Ectodermal cell (in vitro differentiated cells): ENCODE results near the gene AMIGO2.
"Not testable (repeated sequence)": the region's sequence is repeated elsewhere in the genome, so short reads cannot be mapped to it uniquely, and the experiment has no call there.

Experiments used
- H3K27ac ChIP-seq: 2 replicates; pipeline ENCODE4 v1.7.0; 2013; ENCODE audit warnings: mild to moderate bottlenecking, low read depth, low read length; ENCODE audit not compliant: insufficient read depth, poor library complexity, severe bottlenecking
- H3K27me3 ChIP-seq: 2 replicates; pipeline ENCODE4 v1.7.0; 2013; ENCODE audit warnings: mild to moderate bottlenecking, low read length; ENCODE audit not compliant: insufficient read depth, control insufficient read depth, poor library complexity, severe bottlenecking
- H3K36me3 ChIP-seq: one replicate; pipeline ENCODE4 v1.7.0; 2013; ENCODE audit warnings: low read length; ENCODE audit not compliant: control insufficient read depth, insufficient read depth
- H3K4me1 ChIP-seq: one replicate; pipeline ENCODE4 v1.7.0; 2013; ENCODE audit warnings: low read length; ENCODE audit not compliant: control insufficient read depth, insufficient read depth
- H3K4me3 ChIP-seq: 2 replicates; pipeline ENCODE4 v1.7.0; 2013; ENCODE audit warnings: low read depth, low read length, control low read depth; ENCODE audit not compliant: insufficient read depth
- H3K9me3 ChIP-seq: 2 replicates; pipeline ENCODE4 v1.7.0; 2013; ENCODE audit warnings: mild to moderate bottlenecking, low read length, moderate library complexity; ENCODE audit not compliant: control insufficient read depth
- WGBS, 2 experiments: methylation state at CpG; one replicate each; pipeline ENCODE4 v1.1.7; 2013; ENCODE audit warnings: missing lambda C conversion rate in 2 of 2; 5-methylcytosine and 5-hydroxymethylcytosine counted together

The AMIGO2 gene

GRCh38 chr12:47065546-47065945, 14.2 kb downstream of the AMIGO2 start:
- Histone ChIP-seq H3K36me3 (no peaks in the 10 kb centered on the region), H3K9me3 (no peaks in the 10 kb centered on the region), H3K27me3 (no peaks in the 10 kb centered on the region), H3K4me3 (no peak overlapping the region), H3K27ac (no peak overlapping the region), H3K4me1 (peaks cover 10% of the 10 kb centered on the region)
- WGBS, 2 experiments: 91 to 94% methylated on average over 1 of the region's 1 CpG

GRCh38 chr12:47058640-47059039, 21.1 kb downstream of the AMIGO2 start:
- H3K4me1 ChIP-seq: not testable (repeated sequence)

GRCh38 chr12:47056944-47057343, 22.8 kb downstream of the AMIGO2 start:
- not testable (repeated sequence) for H3K9me3 ChIP-seq, H3K4me3 ChIP-seq, H3K4me1 ChIP-seq, H3K27me3 ChIP-seq, H3K27ac ChIP-seq, H3K36me3 ChIP-seq
- WGBS, 2 experiments: 85 to 88% methylated on average over 11 to 12 of the region's 12 CpGs

More at GRCh38 chr12:47058640-47059039, 21.1 kb downstream of the AMIGO2 start:
- H3K9me3 ChIP-seq, H3K27ac ChIP-seq, H3K36me3 ChIP-seq, H3K4me3 ChIP-seq, H3K27me3 ChIP-seq: not testable (repeated sequence)
- WGBS, 2 experiments: 83 to 100% methylated on average over 1 of the region's 2 CpGs

GRCh38 chr12:47055856-47056255, 23.9 kb downstream of the AMIGO2 start:
- not testable (repeated sequence) for H3K27ac ChIP-seq, H3K4me1 ChIP-seq, H3K4me3 ChIP-seq, H3K36me3 ChIP-seq, H3K27me3 ChIP-seq, H3K9me3 ChIP-seq
- 87 to 89% methylated on average over 3 of the region's 3 CpGs for WGBS, 2 experiments

GRCh38 chr12:47054659-47055058, 25.1 kb downstream of the AMIGO2 start:
- no peaks in the 10 kb centered on the region for H3K4me1 ChIP-seq
- no peaks in the 10 kb centered on the region for H3K27me3 ChIP-seq
- H3K27ac ChIP-seq: no peak overlapping the region
- no peaks in the 10 kb centered on the region for H3K9me3 ChIP-seq
- no peaks in the 10 kb centered on the region for H3K36me3 ChIP-seq
- WGBS, 2 experiments: 94 to 95% methylated on average over 4 of the region's 4 CpGs
- H3K4me3 ChIP-seq: no peak overlapping the region

- Histone ChIP-seq H3K27me3 (no peaks in the 10 kb centered on the region), H3K36me3 (no peaks in the 10 kb centered on the region), H3K4me1 (no peaks in the 10 kb centered on the region), H3K9me3 (no peaks in the 10 kb centered on the region), H3K4me3 (no peak overlapping the region), H3K27ac (no peak overlapping the region)
Measured at GRCh38 chr12:47053961-47054360, 25.8 kb downstream of the AMIGO2 start.

GRCh38 chr12:47052274-47052673, 27.5 kb downstream of the AMIGO2 start:
- H3K27me3 ChIP-seq: no peaks in the 10 kb centered on the region
- 81 to 91% methylated on average over 2 of the region's 2 CpGs for WGBS, 2 experiments
- H3K27ac ChIP-seq: no peak overlapping the region
- H3K4me1 ChIP-seq: no peaks in the 10 kb centered on the region
- no peaks in the 10 kb centered on the region for H3K36me3 ChIP-seq
- no peaks in the 10 kb centered on the region for H3K9me3 ChIP-seq
- H3K4me3 ChIP-seq: no peak overlapping the region

- not testable (repeated sequence) for H3K36me3 ChIP-seq, H3K4me3 ChIP-seq, H3K27me3 ChIP-seq, H3K9me3 ChIP-seq, H3K4me1 ChIP-seq, H3K27ac ChIP-seq
- 90 to 96% methylated on average over 3 of the region's 3 CpGs for WGBS, 2 experiments
Measured at GRCh38 chr12:47051291-47051690, 28.5 kb downstream of the AMIGO2 start.

- no peaks in the 10 kb centered on the region for H3K4me1 ChIP-seq
- H3K27ac ChIP-seq: no peak overlapping the region
- no peak overlapping the region for H3K4me3 ChIP-seq
- no peaks in the 10 kb centered on the region for H3K36me3 ChIP-seq
- no peaks in the 10 kb centered on the region for H3K9me3 ChIP-seq
- H3K27me3 ChIP-seq: no peaks in the 10 kb centered on the region
Measured at GRCh38 chr12:47048541-47048940, 31.2 kb downstream of the AMIGO2 start.

- Histone ChIP-seq H3K4me3 (no peak overlapping the region), H3K4me1 (no peaks in the 10 kb centered on the region), H3K36me3 (no peaks in the 10 kb centered on the region), H3K9me3 (no peaks in the 10 kb centered on the region), H3K27ac (no peak overlapping the region), H3K27me3 (no peaks in the 10 kb centered on the region)
- 88 to 90% methylated on average over 4 of the region's 4 CpGs for WGBS, 2 experiments
Measured at GRCh38 chr12:47041327-47041726, 38.4 kb downstream of the AMIGO2 start.

- Histone ChIP-seq H3K27me3 (no peaks in the 10 kb centered on the region), H3K4me1 (no peaks in the 10 kb centered on the region), H3K4me3 (no peak overlapping the region), H3K27ac (no peak overlapping the region), H3K9me3 (no peaks in the 10 kb centered on the region), H3K36me3 (no peaks in the 10 kb centered on the region)
- WGBS, 2 experiments: 79 to 84% methylated on average over 1 of the region's 1 CpG
Measured at GRCh38 chr12:47039756-47040155, 40.0 kb downstream of the AMIGO2 start.
